SU-DHL-6 (cell line): ENCODE measurements around the gene MOB3B.

ENCODE experiments used
- H2AFZ ChIP-seq: fragments of 200-600 bp; sonication (generic); 2 replicates; pipeline ENCODE4 v1.6.1; 2014; ENCODE audit warnings: low read depth, mild to moderate bottlenecking, moderate library complexity, mixed read lengths, antibody characterized with exemption, low read length; ENCODE audit not compliant: severe bottlenecking
- H3F3A ChIP-seq: fragments of 200-600 bp; shearing (Covaris generic); 2 replicates; pipeline ENCODE4 v1.6.0; 2016; ENCODE audit warnings: antibody characterized with exemption, mild to moderate bottlenecking; ENCODE audit not compliant: insufficient read depth
- H3K27ac ChIP-seq: fragments of 200-600 bp; sonication (generic); 2 replicates; pipeline ENCODE4 v1.5.1; 2016; ENCODE audit warnings: low read depth, mild to moderate bottlenecking, low read length, moderate library complexity, mixed read lengths
- H3K27me3 ChIP-seq: fragments of 200-600 bp; sonication (generic), shearing (Covaris generic); 2 replicates; pipeline ENCODE4 v1.6.0; 2014; ENCODE audit warnings: mild to moderate bottlenecking, low read length
- H3K36me3 ChIP-seq: fragments of 200-600 bp; sonication (generic); 2 replicates; pipeline ENCODE4 v1.6.1; 2014; ENCODE audit warnings: mild to moderate bottlenecking, low read length, mixed read lengths
- H3K4me2 ChIP-seq: fragments of 300-600, 200-600 bp; shearing (Covaris generic), sonication (generic); 2 replicates; pipeline ENCODE4 v1.6.0; 2014; ENCODE audit warnings: low read length, low read depth, mild to moderate bottlenecking; ENCODE audit not compliant: poor library complexity, severe bottlenecking
- H3K4me3 ChIP-seq: fragments of 200-600 bp; sonication (generic); 2 replicates; pipeline ENCODE4 v1.5.1; 2014; ENCODE audit warnings: antibody characterized with exemption, low read length, mild to moderate bottlenecking, mixed read lengths; ENCODE audit not compliant: insufficient read depth, poor library complexity, severe bottlenecking
- H3K79me2 ChIP-seq: fragments of 200-600 bp; sonication (generic); 2 replicates; pipeline ENCODE4 v1.6.1; 2014; ENCODE audit warnings: mild to moderate bottlenecking, low read length, moderate library complexity; ENCODE audit not compliant: insufficient read depth
- H3K9ac ChIP-seq: fragments of 200-600 bp; sonication (generic); 2 replicates; pipeline ENCODE4 v1.7.0; 2014; ENCODE audit warnings: mild to moderate bottlenecking, low read length
- H3K9me2 ChIP-seq: fragments of 200-600 bp; sonication (generic); replicated peaks from 2 replicates; pipeline ENCODE4 v1.6.1; 2014; ENCODE audit warnings: low read length; ENCODE audit not compliant: insufficient read depth
- H3K9me3 ChIP-seq: fragments of 200-600 bp; sonication (generic); 2 replicates; pipeline ENCODE4 v1.6.1; 2014; ENCODE audit warnings: low read length, mixed read lengths; ENCODE audit not compliant: insufficient read depth
- H4K20me1 ChIP-seq: fragments of 200-600 bp; sonication (generic); 2 replicates; pipeline ENCODE4 v1.6.1; 2014; ENCODE audit warnings: low read depth, mild to moderate bottlenecking, antibody characterized with exemption, low read length, moderate library complexity, mixed read lengths
- CTCF ChIP-seq: fragments of 200-600 bp; sonication (generic); IDR thresholded peaks from one replicate; pipeline ENCODE4 v1.5.1; 2017; ENCODE audit warnings: antibody characterized with exemption, mild to moderate bottlenecking, low read length, moderate library complexity; ENCODE audit not compliant: insufficient read depth, poor library complexity, severe bottlenecking
- EZH2phosphoT487 ChIP-seq: fragments of 200-600 bp; sonication (generic), shearing (Covaris generic); conservative IDR thresholded peaks from 2 replicates; pipeline ENCODE4 v1.6.1; 2018; ENCODE audit warnings: mild to moderate bottlenecking, antibody characterized with exemption, low read length, moderate library complexity, mixed read lengths

MOB3B gene

GRCh38 chr9:27540502-27540901, 10.9 kb upstream of the MOB3B start:
- Histone ChIP-seq H3F3A (no peaks in the 10 kb centered on the region; the same call in 1 of the 2 replicates), H3K9ac (no peak overlapping the region), H4K20me1 (no peaks in the 10 kb centered on the region), H3K79me2 (no peaks in the 10 kb centered on the region), H2AFZ (no peak overlapping the region), H3K4me3 (no peak overlapping the region), H3K9me2 (no peaks in the 10 kb centered on the region), H3K36me3 (no peaks in the 10 kb centered on the region; the same call in 1 of the 2 replicates), H3K9me3 (no peaks in the 10 kb centered on the region), H3K27ac (no peak overlapping the region), H3K4me2 (no peak overlapping the region), H3K27me3 (no peaks in the 10 kb centered on the region)
- no peak for TF ChIP-seq EZH2phosphoT487
- no peak for TF ChIP-seq CTCF

DNA sequence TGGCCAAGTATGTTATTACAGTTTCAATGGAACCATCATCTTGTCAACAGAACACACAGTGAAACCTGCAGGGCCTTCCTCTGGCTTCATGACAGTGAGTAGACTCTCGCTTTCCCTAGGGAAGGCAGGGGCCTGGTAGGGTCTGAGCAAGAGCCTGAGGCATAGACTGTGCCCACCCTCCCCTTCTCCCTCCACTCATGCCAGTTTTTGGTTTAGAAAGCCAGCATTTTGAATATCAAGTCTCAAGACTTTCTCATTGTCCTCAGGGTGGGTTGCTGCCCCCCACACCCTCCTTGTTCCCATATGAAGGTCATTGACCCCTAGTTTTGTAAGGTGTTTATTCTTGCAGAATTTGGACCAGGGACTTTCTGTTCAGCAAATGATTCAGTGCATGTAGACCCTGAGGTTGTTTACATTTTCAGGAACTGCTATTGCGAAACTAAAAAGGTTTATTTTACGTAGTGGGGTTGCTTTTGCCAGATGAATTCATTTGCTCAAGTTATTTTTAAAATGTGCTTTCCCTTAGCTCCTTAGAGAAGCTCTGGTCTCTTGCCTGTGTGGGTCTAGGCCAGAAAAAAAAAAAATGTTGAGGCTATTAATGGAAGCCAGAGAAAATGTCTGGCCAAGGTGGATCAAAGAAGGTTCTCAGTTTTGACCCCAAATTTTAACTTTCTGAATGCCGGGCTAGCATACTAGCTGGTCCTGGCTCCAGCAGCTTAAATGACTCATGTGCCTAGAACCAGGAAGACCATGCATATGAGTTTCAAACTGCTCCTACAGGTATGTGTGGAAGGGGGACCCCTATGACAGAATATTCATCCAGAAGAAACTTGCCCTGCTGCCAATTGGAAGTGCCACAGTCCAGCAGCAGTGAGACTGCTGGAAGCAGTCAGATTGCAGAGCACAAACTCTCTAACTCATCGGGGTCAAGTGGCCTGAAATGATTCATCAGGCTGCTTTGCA, 10.1 kb upstream of the MOB3B start:
- Histone ChIP-seq H2AFZ (no peak overlapping the region), H3K9me3 (no peaks in the 10 kb centered on the region), H3K27ac (no peak overlapping the region), H3K79me2 (no peaks in the 10 kb centered on the region), H3F3A (no peaks in the 10 kb centered on the region; the same call in 1 of the 2 replicates), H3K4me2 (no peak overlapping the region), H3K9ac (no peak overlapping the region), H4K20me1 (no peaks in the 10 kb centered on the region), H3K9me2 (no peaks in the 10 kb centered on the region), H3K4me3 (no peak overlapping the region), H3K36me3 (no peaks in the 10 kb centered on the region; the same call in 1 of the 2 replicates), H3K27me3 (no peaks in the 10 kb centered on the region)
- TF ChIP-seq EZH2phosphoT487, result no peak
- no peak for TF ChIP-seq CTCF

DNA sequence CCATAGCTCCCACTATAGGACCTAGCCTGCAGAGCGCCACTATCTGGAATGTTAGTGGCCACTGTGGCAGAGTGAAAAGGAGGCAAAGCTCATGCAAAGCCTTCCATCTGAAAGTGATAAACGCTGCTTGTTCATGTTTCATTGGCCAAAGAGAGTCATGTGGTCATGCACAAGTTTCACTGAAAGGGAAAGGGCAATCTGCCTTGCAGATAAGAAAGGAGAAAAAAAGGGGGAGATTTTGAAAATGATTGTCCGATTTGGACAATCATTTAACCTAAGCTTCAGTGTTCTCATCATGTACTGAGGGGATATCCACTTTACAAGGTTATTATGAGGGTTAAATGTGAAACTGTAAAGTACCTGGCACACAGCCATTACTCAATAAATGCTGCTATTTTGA, 9.0 kb upstream of the MOB3B start:
- Histone ChIP-seq H3K9ac (no peak overlapping the region), H3K36me3 (no peaks in the 10 kb centered on the region), H3K79me2 (no peaks in the 10 kb centered on the region), H3K9me2 (no peaks in the 10 kb centered on the region), H3K4me2 (no peak overlapping the region), H3F3A (no peaks in the 10 kb centered on the region), H2AFZ (no peak overlapping the region), H3K9me3 (no peaks in the 10 kb centered on the region), H4K20me1 (no peaks in the 10 kb centered on the region), H3K27me3 (no peaks in the 10 kb centered on the region), H3K4me3 (no peak overlapping the region), H3K27ac (no peak overlapping the region)
- TF ChIP-seq EZH2phosphoT487 (no peak), CTCF (no peak)
